ENCODE data around the gene KLK4.

GRCh38 chr19:50949861-50950260, 38.7 kb upstream of the KLK4 start:
- TF ChIP-seq POLR2A (IDR thresholded peaks at IDR 0.05) (no peak), POLR2AphosphoS5 (IDR thresholded peaks at IDR 0.05) (no peak), CTCF (IDR thresholded peaks at IDR 0.05) (no peak)
